T-helper 1 cell treated with Interleukin-12 subunit alpha and Interleukin-12 subunit beta and Interleukin-4 antibody, amounts not matched to agents 30 ng/mL and 1 ng/mL, for 36 hours (primary cell): ENCODE measurements around the gene COQ8B. TPM values are rescaled to one million over a fixed set of nuclear protein-coding genes. Genes with fewer than 3 reads are reported as not detected.

Experiments used
- intact Hi-C: fragments of 100-400 bp; cut with micrococcal nuclease; formaldehyde crosslinking; loops from one replicate; pipeline ENCODE4 v1.15.1; 2024
- total RNA-seq: library from RNA; stranded (reverse); gene quantifications from 2 replicates; pipeline ENCODE4 v1.2.3, GENCODE V29; 2022

The COQ8B gene
- total RNA-seq, 1 donor from 2014 or later: 33.5 TPM

DNA sequence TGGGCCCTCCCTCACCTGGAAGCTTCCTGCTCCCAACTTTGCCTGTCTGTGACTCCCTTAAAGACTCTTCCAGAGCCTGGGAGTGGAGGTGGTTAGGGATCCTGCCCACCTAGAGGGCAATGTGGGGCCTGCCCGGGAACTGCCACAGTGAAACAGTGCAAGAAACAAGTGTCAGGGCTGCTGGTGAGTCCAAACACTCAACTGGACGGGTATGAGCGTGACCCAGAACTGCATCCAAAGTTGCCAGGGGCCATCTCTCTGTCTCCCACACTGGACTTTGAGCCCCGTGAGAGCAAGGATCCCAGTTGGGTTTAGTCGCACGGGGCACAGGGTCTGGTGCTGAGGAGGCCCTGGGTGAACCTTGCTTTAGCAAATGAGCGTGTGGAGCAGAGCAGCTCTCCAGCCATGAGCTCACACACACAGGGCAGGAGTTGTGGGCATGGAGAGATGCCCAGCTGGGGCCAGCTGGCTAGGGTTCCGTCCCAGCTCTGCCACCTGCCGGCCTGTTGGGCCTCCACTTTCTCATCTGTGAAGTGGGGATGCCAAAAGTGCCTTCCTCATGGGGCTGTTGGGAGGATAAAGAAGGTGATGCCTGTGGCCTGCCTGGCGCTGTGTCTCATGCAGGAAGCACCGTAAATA, 23.4 kb downstream of the COQ8B start:
- intact Hi-C loops: no loop called here

DNA sequence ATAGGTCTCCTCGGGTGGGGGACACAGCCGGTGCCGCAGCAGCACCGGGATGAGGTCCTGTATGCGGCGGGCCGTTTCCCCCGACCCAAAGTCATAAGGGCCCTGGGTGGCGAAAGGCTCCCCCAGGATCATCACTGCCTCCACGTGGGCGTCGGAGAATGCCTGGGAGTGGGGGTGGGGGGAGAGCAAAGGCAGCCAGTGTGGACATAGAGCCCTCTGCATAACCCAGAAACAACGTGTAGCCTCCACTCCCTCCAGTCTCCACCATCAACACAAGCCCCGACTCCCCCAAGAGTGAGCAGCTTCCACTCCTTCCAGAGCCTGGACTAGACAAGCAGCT, 24.5 kb downstream of the COQ8B start:
- intact Hi-C loops: no loop called here

DNA sequence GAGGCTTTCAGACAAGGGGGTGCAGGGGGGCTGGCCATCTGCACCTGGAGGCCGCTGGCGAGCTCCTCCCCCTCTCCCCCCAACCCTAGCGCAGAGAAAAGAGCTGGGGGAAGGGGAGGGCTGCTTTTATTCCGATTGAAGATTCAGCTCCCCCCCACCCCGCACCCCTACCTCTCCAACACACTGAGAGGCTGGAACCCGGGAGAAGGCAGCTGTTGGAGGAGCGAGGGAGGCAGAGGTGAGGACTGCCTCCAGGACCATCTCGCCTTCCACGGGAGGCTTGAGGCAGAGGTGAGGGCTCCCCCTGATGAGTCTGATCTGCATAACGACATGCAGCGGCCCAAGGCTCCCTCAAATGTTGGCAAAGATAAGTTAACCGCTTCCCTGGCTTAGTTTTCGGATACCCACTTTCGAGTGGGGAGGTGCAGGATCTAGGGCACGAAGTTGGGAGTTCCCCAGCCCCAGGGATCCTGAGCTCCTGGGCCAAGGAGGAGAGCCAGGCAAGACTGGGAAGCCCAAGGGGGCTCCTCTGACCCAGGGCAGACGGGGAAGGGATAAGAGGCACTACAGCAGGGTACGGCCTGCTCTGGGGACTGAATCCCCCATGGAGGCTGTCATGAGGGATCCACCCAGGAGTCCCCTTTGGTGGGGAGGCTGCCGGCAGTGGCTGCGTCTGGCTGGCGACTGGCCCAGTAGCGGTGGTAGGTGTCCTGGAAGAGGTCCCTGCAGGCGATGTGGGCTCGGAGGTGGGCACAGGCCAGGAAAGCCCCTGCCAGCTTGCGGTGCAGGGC, 25.1 kb downstream of the COQ8B start:
- intact Hi-C loops: loop anchor here (2.0 kb wide), 1 partner anchor 87 kb away; no protein-coding TSS in a partner anchor

DNA sequence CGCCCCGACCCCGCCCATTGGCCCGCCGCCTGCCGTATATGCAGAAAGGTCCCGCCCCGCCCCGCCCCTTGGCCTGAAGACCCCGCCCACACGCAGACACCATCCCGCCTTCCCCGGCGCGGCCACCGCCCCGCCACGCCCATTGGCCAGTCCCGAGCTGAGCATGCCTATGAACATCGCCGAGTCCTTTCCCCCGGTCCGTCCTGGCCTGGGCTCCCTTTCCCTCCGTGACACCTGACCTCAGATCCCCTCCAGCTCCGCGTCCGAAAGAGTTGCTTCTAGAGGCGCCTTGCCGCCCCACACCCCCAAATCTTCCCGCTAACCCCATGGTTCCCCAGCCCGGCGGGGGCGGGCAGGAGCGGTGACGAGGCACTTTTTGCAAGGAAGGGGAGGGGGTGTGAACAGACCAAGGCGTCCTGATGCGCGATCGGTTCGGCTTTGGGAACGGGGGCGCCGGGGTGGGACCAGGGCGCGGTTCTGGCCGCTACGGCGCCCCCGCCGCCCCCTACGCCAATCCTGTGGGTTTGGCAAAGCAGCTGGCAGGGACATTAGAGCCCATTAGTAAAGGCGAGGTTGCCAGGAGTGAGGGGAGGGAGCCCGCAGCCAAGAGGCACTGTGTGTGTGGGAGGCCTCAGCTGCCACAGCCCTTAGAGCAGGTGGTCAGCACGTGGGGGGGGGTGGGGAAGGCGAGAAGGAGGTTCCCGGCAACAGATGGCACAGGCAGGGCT, 25.8 kb downstream of the COQ8B start:
- intact Hi-C loops: loop anchor here (1.0 to 2.0 kb wide), 11 partner anchors 24 to 706 kb away; partner anchors contain the start of genes ACTMAP, BCKDHA, EXOSC5 and RAB4B

GRCh38 chr19:40690050-40690692, 26.5 kb downstream of the COQ8B start, which contains the start of gene NUMBL:
Gene NUMBL (minus strand): TSS chr19:40690651. CDS start chr19:40690483, 168 bp downstream.
- intact Hi-C loops: loop anchor here (1.0 to 2.0 kb wide), 11 partner anchors 25 to 707 kb away; partner anchors contain the start of genes ACTMAP, BCKDHA, EXOSC5 and RAB4B

GRCh38 chr19:40689339-40690049, 27.2 kb downstream of the COQ8B start:
- intact Hi-C loops: loop anchor here (1.0 to 2.0 kb wide), 11 partner anchors 26 to 708 kb away; partner anchors contain the start of genes ACTMAP, BCKDHA, EXOSC5 and RAB4B

DNA sequence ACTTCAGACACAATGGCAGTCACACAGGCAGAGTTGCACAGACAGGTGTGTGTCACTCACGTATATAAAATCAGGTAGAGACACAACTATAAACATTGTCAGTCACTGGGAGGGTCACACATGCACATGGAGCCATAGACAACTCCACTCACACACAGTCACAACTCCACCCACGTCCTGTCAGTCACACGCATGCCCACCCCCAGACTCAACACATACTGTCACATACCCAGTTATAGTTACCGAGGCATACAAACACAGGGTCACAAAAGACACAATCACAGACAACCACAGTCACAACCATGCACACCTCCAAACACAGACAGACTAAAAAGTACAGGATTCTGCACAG, 27.7 kb downstream of the COQ8B start:
- intact Hi-C loops: no loop called here

GRCh38 chr19:40688309-40688708, 28.4 kb downstream of the COQ8B start:
- intact Hi-C loops: no loop called here

GRCh38 chr19:40687525-40688016, 29.1 kb downstream of the COQ8B start:
- intact Hi-C loops: no loop called here

DNA sequence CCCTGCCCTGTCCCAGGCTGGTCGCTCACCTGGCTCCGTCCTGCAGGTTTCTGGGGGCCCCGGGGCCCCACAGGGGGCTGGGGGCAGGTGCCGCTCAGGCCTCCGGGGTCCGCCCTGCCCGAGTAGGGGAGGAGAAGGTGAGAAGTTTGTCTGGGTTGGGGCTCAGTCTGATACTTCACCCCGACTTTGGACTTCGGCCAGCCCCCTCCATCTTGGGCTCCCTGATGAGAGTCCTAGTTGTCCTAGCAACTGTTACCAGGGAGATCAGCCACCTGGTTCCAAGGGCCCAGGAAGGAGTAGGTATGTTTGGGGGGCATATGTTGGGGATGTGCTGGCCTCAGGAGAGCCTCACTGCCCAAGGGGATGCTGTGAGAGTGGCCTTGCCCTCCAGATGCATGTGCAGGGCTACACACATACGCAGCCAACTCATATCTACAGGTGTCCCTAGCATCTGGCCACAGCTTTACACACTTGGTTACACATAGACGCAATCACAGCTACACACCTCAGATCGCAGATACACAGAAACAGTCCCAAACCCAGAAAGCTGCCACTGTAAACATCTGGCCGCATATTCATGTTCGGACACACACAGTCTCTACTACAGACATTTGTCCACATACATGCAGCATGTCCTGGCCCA, 29.7 kb downstream of the COQ8B start:
- intact Hi-C loops: no loop called here

GRCh38 chr19:40685563-40685962, 31.1 kb downstream of the COQ8B start:
- intact Hi-C loops: no loop called here

DNA sequence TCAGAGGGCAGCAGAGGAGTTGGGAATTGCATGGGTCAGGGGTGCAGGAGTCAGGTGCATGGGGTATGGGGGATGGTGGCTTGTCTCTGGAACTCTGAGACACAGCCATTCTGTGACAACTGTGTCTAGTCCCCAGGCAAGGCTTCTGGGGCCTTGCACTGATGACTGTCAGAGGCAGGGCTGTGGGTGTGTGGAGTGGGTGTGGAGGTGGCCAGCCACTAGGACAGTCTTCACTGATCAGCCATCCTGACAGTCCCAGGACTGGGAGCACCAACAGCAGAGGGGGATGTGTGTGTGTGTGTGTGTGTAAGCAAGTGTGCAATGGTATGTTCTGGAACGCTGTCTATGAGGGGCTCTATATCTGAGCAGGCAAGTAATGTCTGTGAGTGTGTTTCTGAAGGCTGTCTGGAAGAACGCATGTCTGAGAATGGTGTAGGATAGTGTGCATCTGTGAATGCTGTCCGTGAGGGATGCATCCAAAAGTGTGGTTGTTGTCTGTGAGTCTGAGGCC, 31.6 kb downstream of the COQ8B start:
- intact Hi-C loops: no loop called here

DNA sequence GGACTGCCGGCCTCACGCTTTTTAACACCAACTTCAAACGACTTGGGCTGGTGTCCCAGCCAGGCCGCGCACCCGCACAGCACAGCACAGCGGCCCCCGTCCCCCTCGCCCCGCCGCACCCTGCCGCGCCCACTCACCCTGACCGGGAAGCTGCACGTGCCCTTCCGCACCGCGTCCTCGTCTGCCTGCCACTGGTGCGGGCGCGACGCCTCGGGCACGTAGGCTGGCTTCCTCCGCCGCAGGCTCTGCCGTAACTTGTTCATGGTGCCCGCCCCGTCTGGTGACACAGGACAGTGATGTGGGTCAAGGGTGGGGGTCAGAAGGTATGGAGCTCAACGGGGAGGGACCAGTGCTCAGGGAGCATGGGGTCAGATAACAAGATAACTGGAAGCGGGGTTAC, 32.4 kb downstream of the COQ8B start:
- intact Hi-C loops: no loop called here

DNA sequence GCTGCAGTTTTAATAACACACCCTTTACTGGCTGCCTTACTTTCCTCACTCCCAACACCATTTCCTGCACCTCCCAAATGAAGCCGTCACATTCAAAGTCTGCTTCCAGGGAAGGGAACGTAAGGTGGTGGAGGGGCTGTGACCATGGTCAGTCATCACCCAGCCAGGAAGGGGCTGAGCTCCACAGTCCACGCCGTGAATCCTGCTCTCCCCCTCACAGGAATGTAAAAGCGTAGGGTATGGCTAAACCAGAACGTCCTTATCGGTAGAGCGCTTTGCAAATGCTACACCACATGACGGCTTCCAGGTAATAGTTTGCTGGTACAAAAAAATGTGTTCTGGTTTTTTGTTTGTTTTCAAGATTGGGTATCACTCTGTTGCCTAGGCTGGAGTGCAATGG, 33.2 kb downstream of the COQ8B start:
- intact Hi-C loops: no loop called here

- intact Hi-C loops: no loop called here
Observed at GRCh38 chr19:40682431-40682964, 34.2 kb downstream of the COQ8B start.

- intact Hi-C loops: no loop called here
Observed at GRCh38 chr19:40681039-40681438, 35.6 kb downstream of the COQ8B start.

DNA sequence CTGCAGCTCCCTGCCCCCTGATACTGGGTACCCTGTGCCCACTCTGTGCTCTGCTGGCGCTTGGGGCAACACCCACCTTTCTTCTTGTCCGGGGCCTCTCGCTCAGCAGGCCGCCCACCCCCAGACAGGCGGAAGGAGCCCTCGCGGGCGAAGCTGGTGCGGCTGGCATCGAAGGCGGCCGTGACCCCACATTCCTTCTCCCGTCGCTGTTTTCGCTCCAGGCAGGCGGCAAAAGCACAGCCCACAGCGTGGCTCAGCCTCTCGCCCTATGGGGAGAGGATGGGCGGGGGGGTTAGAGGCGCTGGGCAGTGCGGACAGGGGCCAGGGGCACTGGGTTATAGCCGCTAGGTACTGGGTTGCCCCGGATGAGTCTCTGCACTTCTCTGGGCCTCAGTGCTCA, 39.5 kb downstream of the COQ8B start:
- intact Hi-C loops: no loop called here

DNA sequence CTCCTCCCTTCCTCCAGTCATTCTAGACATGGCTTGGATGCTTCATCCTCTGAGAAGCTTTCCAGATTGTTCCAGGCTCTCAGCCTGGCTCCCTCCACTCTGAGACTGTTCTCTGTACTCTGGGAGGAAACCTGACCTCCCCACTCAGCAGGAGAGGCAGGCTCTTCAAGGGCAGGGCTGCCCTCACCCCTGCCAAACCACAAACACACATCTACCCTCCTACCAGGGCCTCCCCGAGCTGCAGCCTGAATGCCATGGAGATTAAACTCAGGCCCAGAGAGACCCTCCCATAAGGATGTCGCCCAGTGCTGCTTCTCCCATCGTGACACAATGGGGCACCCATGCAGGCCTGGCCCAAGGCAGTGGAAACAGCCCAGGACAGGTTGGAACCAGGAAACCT, 42.4 kb downstream of the COQ8B start:
- intact Hi-C loops: no loop called here

DNA sequence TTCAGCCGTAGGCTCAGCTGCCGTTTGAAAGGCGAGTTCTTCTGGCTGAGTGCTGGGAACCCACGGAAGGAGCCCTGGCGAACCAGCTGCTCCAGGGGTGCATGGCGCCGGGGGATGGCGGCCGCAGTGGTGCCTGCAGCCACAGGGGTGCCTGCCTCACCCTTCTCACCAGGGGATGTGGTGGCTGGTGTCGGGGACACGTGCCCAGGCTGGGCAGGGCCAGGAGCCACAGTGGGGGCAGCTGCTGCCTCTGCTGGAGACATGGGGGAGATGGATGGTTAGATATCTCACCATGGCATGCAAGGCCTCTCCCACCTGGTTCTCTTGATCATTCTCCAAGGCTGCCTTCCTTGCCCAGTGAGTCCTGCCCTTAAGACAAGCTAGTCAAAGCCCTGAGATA, 43.3 kb downstream of the COQ8B start:
- intact Hi-C loops: no loop called here
